ENCODE data around the gene DPEP1.
A peak's percentile ranks its signal among the peaks of the same experiment; 100 is the strongest.

Gene DPEP1

GRCh38 chr16:89573826-89574680 is 39.4 kb upstream of the DPEP1 start:
- DNase-seq (ENCODE audit: low read depth), result no peak
- TF ChIP-seq CTCF (IDR thresholded peaks at IDR 0.05; ENCODE audit: control insufficient read depth, extremely low read depth, insufficient read depth), result no peak
- H3K4me3 ChIP-seq (ENCODE audit: low read depth, low read length), result no peak overlapping the region

- TF ChIP-seq CTCF (IDR thresholded peaks at IDR 0.05; ENCODE audit: control insufficient read depth, extremely low read depth, insufficient read depth), result no peak
- no peak for DNase-seq (ENCODE audit: low read depth)
- H3K4me3 ChIP-seq (ENCODE audit: low read depth, low read length), result no peak overlapping the region; the same call in 1 of the 2 replicates
Observed at GRCh38 chr16:89574681-89575246, 38.7 kb upstream of the DPEP1 start.

- TF ChIP-seq CTCF (IDR thresholded peaks at IDR 0.05; ENCODE audit: control insufficient read depth, extremely low read depth, insufficient read depth), result no peak
- no peak for DNase-seq (ENCODE audit: low read depth)
- peak within 1 kb of the TSS; percentile 79 for H3K4me3 ChIP-seq (ENCODE audit: low read depth, low read length)
Observed at GRCh38 chr16:89575247-89576152, 37.9 kb upstream of the DPEP1 start, which contains the start of gene CPNE7. TSS of gene CPNE7 (plus strand) at chr16:89575758. CDS start at chr16:89575898, 140 bp downstream.

GRCh38 chr16:89576153-89577054 is 37.0 kb upstream of the DPEP1 start:
- DNase-seq (ENCODE audit: low read depth), result no peak
- TF ChIP-seq CTCF (IDR thresholded peaks at IDR 0.05; ENCODE audit: control insufficient read depth, extremely low read depth, insufficient read depth), result no peak
- H3K4me3 ChIP-seq (ENCODE audit: low read depth, low read length), result peak overlapping the region; percentile 79

- H3K4me3 ChIP-seq (ENCODE audit: low read depth, low read length), result peak overlapping the region; percentile 79
- TF ChIP-seq CTCF (IDR thresholded peaks at IDR 0.05; ENCODE audit: control insufficient read depth, extremely low read depth, insufficient read depth), result no peak
- no peak for DNase-seq (ENCODE audit: low read depth)
Observed at GRCh38 chr16:89577055-89577759, 36.2 kb upstream of the DPEP1 start.

Measured in LNCaP clone FGC (cell line).